GM12878 (cell line): ENCODE measurements around the gene TMEM236. TPM values are rescaled to one million over a fixed set of nuclear protein-coding genes. Genes with fewer than 3 reads are reported as not detected.

ENCODE experiments used
- ATAC-seq: fragments of 200-7000 bp; cut with Tn5 transposase; 3 replicates; pipeline ENCODE4 v1.9.1; 2020; ENCODE audit warnings: mild to moderate bottlenecking, moderate library complexity
- BruUV-seq: library from RNA; stranded (reverse); fragments of 400-500 nt; replicated peaks from 2 replicates; lab custom pipeline; 2021; lab: Mats Ljungman, UMichigan
- CTCF ChIA-PET: fragments of 300-600 bp; sonication (Branson Sonifier 250); formaldehyde crosslinking; extraction: SDS; loops from one replicate; lab custom pipeline; 2021; ENCODE audit warnings: inconsistent platforms; lab: Yijun Ruan, JAX
- POLR2A ChIA-PET: fragments of 350-600 bp; formaldehyde crosslinking; extraction: SDS; loops from one replicate; lab custom pipeline; 2021; ENCODE audit warnings: inconsistent platforms; lab: Charles Lee
- RAD21 ChIA-PET: fragments of 300-600 bp; sonication (Branson Sonifier 250); formaldehyde crosslinking; loops from one replicate; lab custom pipeline; 2023; ENCODE audit warnings: antibody characterized with exemption; ENCODE audit not compliant: unreplicated experiment; lab: Charles Lee
- SMC1A ChIA-PET: fragments of 300-600 bp; sonication (Branson Sonifier 250); formaldehyde crosslinking; loops from one replicate; lab custom pipeline; 2023; ENCODE audit not compliant: unreplicated experiment, uncharacterized antibody; lab: Charles Lee
- DNase-seq: peaks from one replicate; pipeline ENCODE4 v3.0.0-alpha.2; 2011; ENCODE audit warnings: low read depth, low spot score
- FAIRE-seq: peaks from 3 replicates; lab custom pipeline; 2011; peaks lifted over from hg19 to GRCh38; lab: Jason Lieb, UNC
- H2AFZ ChIP-seq: 2 replicates; pipeline ENCODE4 v1.6.0; 2011; ENCODE audit warnings: low read depth, low read length, control low read depth; ENCODE audit not compliant: control insufficient read depth
- H3K27ac ChIP-seq: 2 replicates; pipeline ENCODE4 v1.5.1; 2011; ENCODE audit warnings: control low read depth; ENCODE audit not compliant: control insufficient read depth, insufficient read depth
- H3K27me3 ChIP-seq, 2 experiments: replicated peaks in 1 of 2; 2 replicates each; pipeline versions ENCODE4 v1.6.0 to v1.6.1; 2011; ENCODE audit warnings: low read length in 1 of 2; ENCODE audit not compliant: control insufficient read depth in 2 of 2, insufficient read depth in 2 of 2
- H3K36me3 ChIP-seq, 2 experiments: 2 replicates each; pipeline ENCODE4 v1.5.1; 2011; ENCODE audit warnings: low read length in 1 of 2; ENCODE audit not compliant: control insufficient read depth in 2 of 2, insufficient read depth in 2 of 2
- H3K4me1 ChIP-seq: 2 replicates; pipeline ENCODE4 v1.6.1; 2011; ENCODE audit warnings: mild to moderate bottlenecking, low read length, moderate library complexity, mixed read lengths; ENCODE audit not compliant: control insufficient read depth, insufficient read depth
- H3K4me2 ChIP-seq: 2 replicates; pipeline ENCODE4 v1.6.0; 2011; ENCODE audit warnings: control low read depth; ENCODE audit not compliant: control insufficient read depth, insufficient read depth
- H3K4me3 ChIP-seq: fragments of 200-600 bp; sonication (generic); 2 replicates; pipeline ENCODE4 v1.5.1; 2016
- H3K79me2 ChIP-seq: 2 replicates; pipeline ENCODE4 v1.6.0; 2011; ENCODE audit warnings: low read length; ENCODE audit not compliant: control insufficient read depth, insufficient read depth
- H3K9ac ChIP-seq: 2 replicates; pipeline ENCODE4 v1.8.0; 2011; ENCODE audit warnings: low read length, control low read depth, mixed read lengths; ENCODE audit not compliant: control insufficient read depth, insufficient read depth
- H3K9me3 ChIP-seq: replicated peaks from 3 replicates; pipeline ENCODE4 v1.5.1; 2011; ENCODE audit warnings: mild to moderate bottlenecking, low read length; ENCODE audit not compliant: control insufficient read depth, insufficient read depth
- H4K20me1 ChIP-seq: 2 replicates; pipeline ENCODE4 v1.6.0; 2011; ENCODE audit not compliant: control insufficient read depth, insufficient read depth
- CTCF ChIP-seq, 3 experiments: IDR thresholded peaks in 2 of 3; conservative IDR thresholded peaks in 1 of 3; 2 replicates each; pipeline ENCODE4 v1.5.1; 2011; ENCODE audit warnings: low read depth in 3 of 3, low read length in 3 of 3, mild to moderate bottlenecking in 3 of 3, control low read depth in 2 of 3, moderate library complexity in 2 of 3, inconsistent platforms in 1 of 3, mixed read lengths in 1 of 3; ENCODE audit not compliant: control insufficient read depth in 2 of 3, insufficient read depth in 1 of 3; ENCODE audit errors: extremely low read depth in 1 of 3
- E2F8 ChIP-seq: fragments of 450-650 bp; IDR thresholded peaks from 2 replicates; pipeline ENCODE4 v1.6.1; 2018; ENCODE audit warnings: mild to moderate bottlenecking, low read depth, moderate library complexity; ENCODE audit not compliant: partially characterized antibody
- NFYA ChIP-seq: IDR thresholded peaks from 2 replicates; pipeline ENCODE4 v1.6.1; 2011; ENCODE audit warnings: low read depth, mild to moderate bottlenecking, low read length, improper control_type of control experiment, borderline replicate concordance
- RAD21 ChIP-seq: IDR thresholded peaks from 2 replicates; pipeline ENCODE4 v1.6.1; 2011; ENCODE audit warnings: mild to moderate bottlenecking, low read depth, low read length, moderate library complexity; ENCODE audit not compliant: insufficient read depth
- RFX5 ChIP-seq: IDR thresholded peaks from 2 replicates; pipeline ENCODE4 v1.6.1; 2011; ENCODE audit warnings: low read depth, low read length, improper control_type of control experiment
- RUNX3 ChIP-seq: IDR thresholded peaks from 2 replicates; pipeline ENCODE4 v1.6.1; 2012; ENCODE audit warnings: low read length, inconsistent platforms
- SMC3 ChIP-seq: IDR thresholded peaks from 2 replicates; pipeline ENCODE4 v1.6.1; 2011; ENCODE audit warnings: low read length, improper control_type of control experiment, borderline replicate concordance
- YY1 ChIP-seq: IDR thresholded peaks from 2 replicates; pipeline ENCODE4 v1.6.1; 2011; ENCODE audit warnings: low read depth, mild to moderate bottlenecking, low read length
- ZNF384 ChIP-seq: IDR thresholded peaks from 2 replicates; pipeline ENCODE4 v1.6.1; 2012; ENCODE audit warnings: low read depth, mild to moderate bottlenecking, low read length, improper control_type of control experiment, borderline replicate concordance
- WGBS: methylation state at CpG from one replicate; pipeline ENCODE4 v1.1.6; 2016; ENCODE audit warnings: low lambda C conversion rate; ENCODE audit not compliant: insufficient replicate concordance, insufficient coverage; ENCODE audit errors: missing lambda C conversion rate; 5-methylcytosine and 5-hydroxymethylcytosine counted together
- in situ Hi-C: fragments of 300-500 bp; cut with MboI; formaldehyde crosslinking; loops from 9 replicates; pipeline ENCODE4 v1.14.3; 2018; ENCODE audit warnings: mixed read lengths
- intact Hi-C: fragments of 100-400 bp; cut with micrococcal nuclease; formaldehyde crosslinking; loops from one replicate; pipeline ENCODE4 v1.14.2; 2022; ENCODE audit not compliant: unreplicated experiment
- polyA plus RNA-seq, 11 experiments: library from polyadenylated mRNA; depleted of rRNA in 4 of 11; unstranded in 6 of 11; stranded (reverse) in 5 of 11; fragments of >200 nt; fragmentation: Nextera tagmentation in 4 of 11; fragmentation: Illumina TruSeq in 1 of 11; extraction: Ambion mirVana in 4 of 11; extraction: Trizol in 1 of 11; gene quantifications; 1 replicate in 1 of 11; 2 replicates in 10 of 11; pipeline versions ENCODE4 v1.2.1 to v1.2.3, GENCODE V29; 2011 to 2016; ENCODE audit warnings: inconsistent platforms in 2 of 11, missing spikeins in 2 of 11, low read depth in 1 of 11
- total RNA-seq, 4 experiments: library from RNA; depleted of rRNA in 3 of 4; stranded (reverse); fragments of >200 nt in 3 of 4; fragmentation: Illumina TruSeq in 1 of 4; extraction: Trizol in 1 of 4; gene quantifications; 2 replicates each; pipeline versions ENCODE4 v1.2.1 to v1.2.3, GENCODE V29; 2013 to 2021

Gene TMEM236
- total and polyA plus RNA-seq, 10 of the 15 experiments (the other 5 are each of a cell fraction or from before 2014, with no cell fraction given), result 0.03 TPM; not detected in 9

GRCh38 chr10:17742918-17743317 is 9.1 kb upstream of the TMEM236 start:
- in situ Hi-C loops, result loop anchor here (5.0 to 25.0 kb wide), 2 partner anchors 136 to 906 kb away; no protein-coding TSS in a partner anchor
- peak; percentile 66 for FAIRE-seq

More at GRCh38 chr10:17742918-17743317, 9.1 kb upstream of the TMEM236 start:
- H3K4me3 ChIP-seq, result no peak overlapping the region
- no TSS peak for BruUV-seq
- H4K20me1 ChIP-seq, result no peaks in the 10 kb centered on the region; the same call in 1 of the 2 replicates
- ChIA-PET SMC1A (interaction anchor here (1.0 to 2.1 kb wide), 4 partner anchors 14 to 134 kb away, joined by 3 to 8 read pairs (median 4); no protein-coding TSS in a partner anchor), POLR2A (no interaction called here), RAD21 (interaction anchor here (0.6 to 1.0 kb wide), 4 partner anchors 14 to 233 kb away, joined by 3 to 5 read pairs (median 3); partner anchors contain the start of gene STAM), CTCF (interaction anchor here (0.7 to 4.9 kb wide), 17 partner anchors 11 to 467 kb away, joined by 3 to 61 read pairs (median 3); partner anchors contain the start of genes HACD1, ST8SIA6 and STAM)
- H3K9ac ChIP-seq, result no peak overlapping the region
- whole genome bisulfite sequencing, result 12% methylated on average over 13 of the region's 14 CpGs
- TF ChIP-seq SMC3, result peak; percentile 81
- no peak for TF ChIP-seq RFX5
- TF ChIP-seq RUNX3, result peak; percentile 13; the same call in 1 of the 2 replicates
- TF ChIP-seq CTCF (IDR thresholded peaks at IDR 0.05 in 2 of 3, conservative IDR thresholded peaks at IDR 0.05 in 1 of 3; ENCODE audit: control insufficient read depth in 2 of 3, extremely low read depth in 1 of 3, insufficient read depth in 1 of 3, low read depth in 3 of 3, low read length in 3 of 3), result peak; percentile 70 to 83 (median 77)
- no peak for TF ChIP-seq E2F8
- TF ChIP-seq YY1, result peak; percentile 69
- no peak for TF ChIP-seq NFYA
- TF ChIP-seq ZNF384, result peak; percentile 90
- peak; percentile 70 for TF ChIP-seq RAD21
- no peaks in the 10 kb centered on the region for H3K9me3 ChIP-seq
- H2AFZ ChIP-seq, result no peak overlapping the region
- no peak overlapping the region for H3K4me2 ChIP-seq
- intact Hi-C loops, result loop anchor here (1.0 to 5.0 kb wide), 3 partner anchors 136 to 896 kb away; no protein-coding TSS in a partner anchor
- no peak overlapping the region for H3K27ac ChIP-seq
- ATAC-seq (peak; percentile 58), DNase-seq (no peak)
- no peaks in the 10 kb centered on the region for H3K4me1 ChIP-seq
- no peaks in the 10 kb centered on the region for H3K79me2 ChIP-seq
- no peaks in the 10 kb centered on the region; a peak in 1 of 4 replicates for H3K27me3 ChIP-seq
- no peaks in the 10 kb centered on the region for H3K36me3 ChIP-seq
